Measurements from ENCODE around the gene BAHCC1.
A peak's percentile ranks its signal among the peaks of the same experiment; 100 is the strongest.
"Not testable (repeated sequence)": the region's sequence is repeated elsewhere in the genome, so short reads cannot be mapped to it uniquely, and the experiment has no call there.

BAHCC1 gene

GRCh38 chr17:81413497-81414135 lies 18.4 kb downstream of the BAHCC1 start:
- no peak for DNase-seq (ENCODE audit: low spot score)

GRCh38 chr17:81414756-81415516 lies 19.7 kb downstream of the BAHCC1 start:
- DNase-seq (ENCODE audit: low spot score): no peak

- no peak for DNase-seq (ENCODE audit: low spot score)
Observed at GRCh38 chr17:81415681-81416080, 20.4 kb downstream of the BAHCC1 start.

- no peak for DNase-seq (ENCODE audit: low spot score)
Observed at GRCh38 chr17:81416612-81417011, 21.4 kb downstream of the BAHCC1 start.

- no peak for DNase-seq (ENCODE audit: low spot score)
Observed at GRCh38 chr17:81417049-81417878, 22.0 kb downstream of the BAHCC1 start.

- no peak for DNase-seq (ENCODE audit: low spot score)
Observed at GRCh38 chr17:81417879-81418709, 22.8 kb downstream of the BAHCC1 start.

- no peak for DNase-seq (ENCODE audit: low spot score)
Observed at GRCh38 chr17:81418710-81419318, 23.6 kb downstream of the BAHCC1 start.

GRCh38 chr17:81419319-81419885 lies 24.1 kb downstream of the BAHCC1 start:
- peak; percentile 89 for DNase-seq (ENCODE audit: low spot score)

- DNase-seq (ENCODE audit: low spot score): no peak
Observed at GRCh38 chr17:81419886-81420768, 24.9 kb downstream of the BAHCC1 start.

GRCh38 chr17:81420769-81421462 lies 25.7 kb downstream of the BAHCC1 start:
- DNase-seq (ENCODE audit: low spot score): no peak

- no peak for DNase-seq (ENCODE audit: low spot score)
Observed at GRCh38 chr17:81422776-81423697, 27.8 kb downstream of the BAHCC1 start.

- DNase-seq (ENCODE audit: low spot score): no peak
Observed at GRCh38 chr17:81423698-81424071, 28.4 kb downstream of the BAHCC1 start.

GRCh38 chr17:81424151-81425017 lies 29.1 kb downstream of the BAHCC1 start:
- DNase-seq (ENCODE audit: low spot score): no peak

GRCh38 chr17:81425041-81425440 lies 29.8 kb downstream of the BAHCC1 start:
- not testable (repeated sequence) for DNase-seq (ENCODE audit: low spot score)

- DNase-seq (ENCODE audit: low spot score): not testable (repeated sequence)
Observed at GRCh38 chr17:81425716-81426392, 30.6 kb downstream of the BAHCC1 start.

GRCh38 chr17:81426393-81427172 lies 31.3 kb downstream of the BAHCC1 start:
- no peak for DNase-seq (ENCODE audit: low spot score)
